SK-N-SH treated with all-trans-retinoic acid at 6 μM for 48 hours (cell line): ENCODE results near the gene LRRC7.

ENCODE experiments used
- ATAC-seq: fragments of 200-7000 bp; cut with Tn5 transposase; 3 replicates; pipeline ENCODE4 v1.9.1; 2020; ENCODE audit warnings: mild to moderate bottlenecking, moderate library complexity
- ARNTL ChIP-seq: fragments of 450-650 bp; formaldehyde crosslinking; IDR thresholded peaks from 2 replicates; pipeline ENCODE4 v1.5.0; 2020; ENCODE audit warnings: low read depth, mild to moderate bottlenecking, moderate library complexity, borderline replicate concordance
- BACH2 ChIP-seq: fragments of 250-450 bp; sonication (Bioruptor Pico); IDR thresholded peaks from 2 replicates; pipeline ENCODE4 v1.9.0; 2021; ENCODE audit warnings: mild to moderate bottlenecking, borderline replicate concordance
- CREB5 ChIP-seq: fragments of 250-450 bp; sonication (Bioruptor Pico); IDR thresholded peaks from 2 replicates; pipeline ENCODE4 v1.5.1; 2020; ENCODE audit warnings: low read depth, mild to moderate bottlenecking, moderate library complexity
- CSDC2 ChIP-seq: fragments of 250-450 bp; sonication (Bioruptor Pico); IDR thresholded peaks from 2 replicates; pipeline ENCODE4 v1.5.0; 2020; ENCODE audit warnings: mild to moderate bottlenecking, moderate library complexity
- CSRNP3 ChIP-seq: fragments of 250-450 bp; sonication (Bioruptor Pico); IDR thresholded peaks from 2 replicates; pipeline ENCODE4 v1.5.1; 2021; ENCODE audit warnings: mild to moderate bottlenecking, moderate library complexity
- GLIS3 ChIP-seq: fragments of 250-450 bp; sonication (Bioruptor Pico); IDR thresholded peaks from 2 replicates; pipeline ENCODE4 v1.5.0; 2020; ENCODE audit warnings: mild to moderate bottlenecking, moderate library complexity
- OSR1 ChIP-seq: fragments of 250-450 bp; sonication (Bioruptor Pico); IDR thresholded peaks from 2 replicates; pipeline ENCODE4 v1.8.0; 2022; ENCODE audit warnings: moderate library complexity, mild to moderate bottlenecking, inconsistent platforms
- PATZ1 ChIP-seq: fragments of 250-450 bp; sonication (Bioruptor Pico); IDR thresholded peaks from 2 replicates; pipeline ENCODE4 v1.8.0; 2020; ENCODE audit warnings: mild to moderate bottlenecking, moderate library complexity, borderline replicate concordance
- POU6F1 ChIP-seq: fragments of 250-450 bp; sonication (Bioruptor Pico); IDR thresholded peaks from 2 replicates; pipeline ENCODE4 v1.8.0; 2021; ENCODE audit warnings: low read depth, mild to moderate bottlenecking, moderate library complexity, borderline replicate concordance
- PPARA ChIP-seq: fragments of 250-450 bp; sonication (Bioruptor Pico); IDR thresholded peaks from 2 replicates; pipeline ENCODE4 v1.5.0; 2020; ENCODE audit warnings: mild to moderate bottlenecking, borderline replicate concordance
- RARB ChIP-seq: fragments of 250-450 bp; sonication (Bioruptor Pico); IDR thresholded peaks from 2 replicates; pipeline ENCODE4 v1.8.0; 2021; ENCODE audit warnings: mild to moderate bottlenecking, moderate library complexity
- SNAI2 ChIP-seq: fragments of 250-450 bp; sonication (Bioruptor Pico); IDR thresholded peaks from 2 replicates; pipeline ENCODE4 v1.5.0; 2020; ENCODE audit warnings: mild to moderate bottlenecking, moderate library complexity
- TOX ChIP-seq: fragments of 250-450 bp; sonication (Bioruptor Pico); IDR thresholded peaks from 2 replicates; pipeline ENCODE4 v1.8.0; 2021; ENCODE audit warnings: mild to moderate bottlenecking, moderate library complexity, borderline replicate concordance
- TSHZ2 ChIP-seq: fragments of 250-450 bp; sonication (Bioruptor Pico); IDR thresholded peaks from 2 replicates; pipeline ENCODE4 v1.5.0; 2020; ENCODE audit warnings: mild to moderate bottlenecking, moderate library complexity
- ZC3H10 ChIP-seq: fragments of 250-450 bp; sonication (Bioruptor Pico); IDR thresholded peaks from 2 replicates; pipeline ENCODE4 v1.5.1; 2021; ENCODE audit warnings: mild to moderate bottlenecking, moderate library complexity
- ZFP3 ChIP-seq: fragments of 250-450 bp; sonication (Bioruptor Pico); IDR thresholded peaks from 2 replicates; pipeline ENCODE4 v1.5.0; 2020; ENCODE audit warnings: mild to moderate bottlenecking, moderate library complexity
- ZFP30 ChIP-seq: fragments of 450-650 bp; formaldehyde crosslinking; IDR thresholded peaks from 2 replicates; pipeline ENCODE4 v1.5.0; 2022; ENCODE audit warnings: mild to moderate bottlenecking, moderate library complexity
- ZNF565 ChIP-seq: fragments of 450-650 bp; formaldehyde crosslinking; conservative IDR thresholded peaks from 2 replicates; pipeline ENCODE4 v1.5.0; 2020; ENCODE audit warnings: low read depth, mild to moderate bottlenecking, moderate library complexity
- ZNF70 ChIP-seq: fragments of 450-650 bp; formaldehyde crosslinking; IDR thresholded peaks from 2 replicates; pipeline ENCODE4 v1.5.0; 2020; ENCODE audit warnings: mild to moderate bottlenecking, moderate library complexity

LRRC7 gene

GRCh38 chr1:69673321-69673720, 105.6 kb downstream of the LRRC7 start:
- TF ChIP-seq ZNF70 (CRISPR knock-in tag) (no peak), ARNTL (CRISPR knock-in tag) (no peak), CSRNP3 (CRISPR knock-in tag) (no peak), TOX (no peak), CREB5 (no peak), PPARA (CRISPR knock-in tag) (no peak), RARB (no peak), ZC3H10 (no peak), ZNF565 (CRISPR knock-in tag) (no peak), OSR1 (no peak), BACH2 (CRISPR knock-in tag) (no peak), CSDC2 (CRISPR knock-in tag) (no peak), PATZ1 (CRISPR knock-in tag) (no peak), SNAI2 (CRISPR knock-in tag) (no peak)
- no peak for ATAC-seq

- no peak for ATAC-seq
- no peak for TF ChIP-seq CSRNP3 (CRISPR knock-in tag)
- TF ChIP-seq TSHZ2 (CRISPR knock-in tag), result no peak
- no peak for TF ChIP-seq POU6F1 (CRISPR knock-in tag)
- no peak for TF ChIP-seq PPARA (CRISPR knock-in tag)
- no peak for TF ChIP-seq GLIS3 (CRISPR knock-in tag)
- TF ChIP-seq ZC3H10, result no peak
- no peak for TF ChIP-seq OSR1
- no peak for TF ChIP-seq RARB
- no peak for TF ChIP-seq TOX
- TF ChIP-seq ZFP3 (CRISPR knock-in tag), result no peak
- no peak for TF ChIP-seq ZNF565 (CRISPR knock-in tag)
- no peak for TF ChIP-seq BACH2 (CRISPR knock-in tag)
- TF ChIP-seq ZNF70 (CRISPR knock-in tag), result no peak
- no peak for TF ChIP-seq ZFP30
- no peak for TF ChIP-seq CSDC2 (CRISPR knock-in tag)
- TF ChIP-seq, all 23 proteins: peak for 0
Measured at GRCh38 chr1:69679965-69680364, 112.2 kb downstream of the LRRC7 start.

- TF ChIP-seq OSR1, result no peak
- ATAC-seq, result no peak
Measured at GRCh38 chr1:69686367-69686984, 118.8 kb downstream of the LRRC7 start.
